Loucy (cell line): ENCODE data around the gene UCN3.

Source experiments
- H2AFZ ChIP-seq: fragments of 200-600 bp; sonication (generic); 2 replicates; pipeline ENCODE4 v1.6.0; 2016; ENCODE audit warnings: antibody characterized with exemption, mild to moderate bottlenecking, low read length, moderate library complexity
- H3F3A ChIP-seq: fragments of 200-600 bp; 2 replicates; pipeline ENCODE4 v1.6.0; 2016; ENCODE audit warnings: antibody characterized with exemption, low read depth, mild to moderate bottlenecking
- H3K27me3 ChIP-seq: fragments of 200-600 bp; sonication (generic); 2 replicates; pipeline ENCODE4 v1.6.1; 2014; ENCODE audit warnings: low read length, mild to moderate bottlenecking; ENCODE audit not compliant: insufficient read depth, poor library complexity, severe bottlenecking
- H3K36me3 ChIP-seq: fragments of 200-600 bp; sonication (generic); 2 replicates; pipeline ENCODE4 v1.6.1; 2016; ENCODE audit warnings: low read length; ENCODE audit not compliant: insufficient read depth
- H3K4me1 ChIP-seq: fragments of 200-600 bp; sonication (generic); 2 replicates; pipeline ENCODE4 v1.5.1; 2014; ENCODE audit warnings: low read length, mild to moderate bottlenecking; ENCODE audit not compliant: insufficient read depth, poor library complexity, severe bottlenecking
- H3K4me2 ChIP-seq: fragments of 200-600 bp; sonication (generic); 2 replicates; pipeline ENCODE4 v1.6.0; 2014; ENCODE audit warnings: antibody characterized with exemption, low read length, low read depth, mild to moderate bottlenecking; ENCODE audit not compliant: poor library complexity, severe bottlenecking
- H3K4me3 ChIP-seq: fragments of 200-600 bp; sonication (generic); 2 replicates; pipeline ENCODE4 v1.5.1; 2014; ENCODE audit warnings: low read length, mild to moderate bottlenecking, mixed read lengths; ENCODE audit not compliant: poor library complexity, severe bottlenecking
- H3K79me2 ChIP-seq: fragments of 200-600 bp; sonication (generic); 2 replicates; pipeline ENCODE4 v1.6.1; 2014; ENCODE audit warnings: low read length; ENCODE audit not compliant: insufficient read depth
- H3K9ac ChIP-seq: fragments of 200-600 bp; sonication (generic); 2 replicates; pipeline ENCODE4 v1.6.0; 2014; ENCODE audit warnings: mild to moderate bottlenecking, low read depth, low read length, moderate library complexity; ENCODE audit not compliant: poor library complexity, severe bottlenecking
- H3K9me2 ChIP-seq: fragments of 200-600 bp; sonication (generic); replicated peaks from 2 replicates; pipeline ENCODE4 v1.6.1; 2016; ENCODE audit warnings: low read depth, low read length, mixed read lengths
- H3K9me3 ChIP-seq: fragments of 200-600 bp; sonication (generic); 2 replicates; pipeline ENCODE4 v1.6.1; 2014; ENCODE audit warnings: mild to moderate bottlenecking, antibody characterized with exemption, low read length, low read depth; ENCODE audit not compliant: insufficient read depth
- H4K20me1 ChIP-seq: fragments of 200-600 bp; sonication (generic); 2 replicates; pipeline ENCODE4 v1.6.0; 2014; ENCODE audit warnings: antibody characterized with exemption, low read length, mild to moderate bottlenecking; ENCODE audit not compliant: insufficient read depth, poor library complexity, severe bottlenecking
- CTCF ChIP-seq: fragments of 200-600 bp; sonication (generic); conservative IDR thresholded peaks from 2 replicates; pipeline ENCODE4 v1.5.1; 2014; ENCODE audit warnings: mild to moderate bottlenecking, antibody characterized with exemption, low read length
- EZH2phosphoT487 ChIP-seq: fragments of 200-600 bp; IDR thresholded peaks from 2 replicates; pipeline ENCODE4 v1.6.1; 2018; ENCODE audit warnings: antibody characterized with exemption, mild to moderate bottlenecking, moderate library complexity, borderline replicate concordance

Gene UCN3

DNA sequence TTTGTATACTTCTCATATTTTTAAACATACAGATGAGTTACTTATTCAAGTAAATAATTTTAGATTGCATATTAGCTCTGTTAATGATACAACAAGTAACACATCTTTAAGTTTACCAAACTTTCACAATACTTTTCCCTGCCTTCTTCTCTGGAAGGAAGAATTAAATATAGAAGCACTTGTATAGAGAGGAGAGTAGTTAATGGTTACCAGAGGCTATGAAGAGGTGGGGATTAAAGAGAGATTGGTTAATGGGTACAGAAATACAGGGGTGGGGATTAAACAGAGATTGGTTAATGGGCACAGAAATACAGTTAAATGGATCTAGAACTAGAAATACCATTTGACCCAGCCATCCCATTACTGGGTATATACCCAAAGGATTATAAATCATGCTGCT is 20.0 kb upstream of the UCN3 start:
- Histone ChIP-seq H3K9me2 (no peaks in the 10 kb centered on the region), H3K79me2 (no peaks in the 10 kb centered on the region), H3K4me1 (no peaks in the 10 kb centered on the region), H4K20me1 (no peaks in the 10 kb centered on the region), H3K27me3 (no peaks in the 10 kb centered on the region), H3K4me3 (no peak overlapping the region), H3F3A (no peaks in the 10 kb centered on the region), H3K9me3 (no peaks in the 10 kb centered on the region), H3K36me3 (no peaks in the 10 kb centered on the region), H2AFZ (no peak overlapping the region), H3K4me2 (no peak overlapping the region), H3K9ac (no peak overlapping the region)
- TF ChIP-seq EZH2phosphoT487 (no peak), CTCF (no peak)

DNA sequence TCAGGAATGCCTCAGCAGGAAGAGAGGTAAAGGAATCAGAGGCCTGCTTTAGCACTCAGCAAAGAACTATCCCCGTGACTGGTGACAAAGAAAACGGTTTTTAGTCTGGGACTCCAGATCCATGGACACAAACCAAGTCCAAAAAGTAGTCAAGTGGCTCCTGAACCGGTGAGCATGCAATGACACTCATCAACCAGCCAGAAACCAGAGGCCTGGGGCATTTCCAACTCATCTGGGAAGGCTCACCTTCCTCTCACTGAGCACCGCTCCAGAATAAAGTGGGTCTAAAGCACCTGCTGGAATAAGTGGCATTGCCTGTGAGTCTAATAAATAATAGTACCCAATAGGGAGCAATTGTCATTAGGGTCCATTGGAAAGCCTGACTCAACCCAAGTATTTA is 17.9 kb upstream of the UCN3 start:
- no peak overlapping the region for H3K4me2 ChIP-seq
- no peaks in the 10 kb centered on the region for H3K79me2 ChIP-seq
- H3K9me3 ChIP-seq = no peaks in the 10 kb centered on the region
- no peak overlapping the region for H2AFZ ChIP-seq
- no peaks in the 10 kb centered on the region for H3K4me1 ChIP-seq
- no peaks in the 10 kb centered on the region for H3F3A ChIP-seq
- no peaks in the 10 kb centered on the region for H3K27me3 ChIP-seq
- H3K36me3 ChIP-seq = no peaks in the 10 kb centered on the region
- TF ChIP-seq CTCF (no peak), EZH2phosphoT487 (no peak)
- no peaks in the 10 kb centered on the region for H3K9me2 ChIP-seq
- no peaks in the 10 kb centered on the region for H4K20me1 ChIP-seq
- H3K9ac ChIP-seq = no peak overlapping the region
- no peak overlapping the region for H3K4me3 ChIP-seq

GRCh38 chr10:5349362-5349761 is 15.4 kb upstream of the UCN3 start:
- Histone ChIP-seq H3K9ac (no peak overlapping the region), H4K20me1 (no peaks in the 10 kb centered on the region), H3K36me3 (no peaks in the 10 kb centered on the region), H3K4me1 (no peaks in the 10 kb centered on the region), H3K27me3 (no peaks in the 10 kb centered on the region), H3F3A (no peaks in the 10 kb centered on the region), H3K4me3 (no peak overlapping the region), H3K9me2 (no peaks in the 10 kb centered on the region), H2AFZ (no peak overlapping the region), H3K9me3 (no peaks in the 10 kb centered on the region), H3K79me2 (no peaks in the 10 kb centered on the region), H3K4me2 (no peak overlapping the region)
- TF ChIP-seq CTCF = no peak
- TF ChIP-seq EZH2phosphoT487 = no peak
